ENCODE data around the gene KCNT1. TPM values are rescaled to one million over a fixed set of nuclear protein-coding genes. Genes with fewer than 3 reads are reported as not detected.

Gene KCNT1
- total RNA-seq, 1 donor from 2014 or later = not detected

- H4K20me1 ChIP-seq (ENCODE audit: insufficient read depth, low read length) = no peaks in the 10 kb centered on the region
- no peak overlapping the region for H3K27ac ChIP-seq (ENCODE audit: low read depth, low read length)
- no peak overlapping the region for H3K4me3 ChIP-seq (ENCODE audit: insufficient read depth, low read depth, low read length)
- no peaks in the 10 kb centered on the region for H3K9me3 ChIP-seq (ENCODE audit: insufficient read depth, low read depth, low read length)
- Mint-ChIP-seq H3K4me3 (ENCODE audit: unreplicated experiment) (no peak overlapping the region), H3K27ac (ENCODE audit: unreplicated experiment) (no peak overlapping the region), H3K4me1 (ENCODE audit: low read depth, unreplicated experiment) (peaks cover 9% of the 10 kb centered on the region), H3K36me3 (ENCODE audit: low read depth, unreplicated experiment) (peaks cover 2% of the 10 kb centered on the region), H3K27me3 (ENCODE audit: low read depth, unreplicated experiment) (peaks cover 31% of the 10 kb centered on the region), H3K9me3 (ENCODE audit: unreplicated experiment) (no peaks in the 10 kb centered on the region)
- H3K9ac ChIP-seq (ENCODE audit: low read length) = no peak overlapping the region
- H3K27me3 ChIP-seq (ENCODE audit: insufficient read depth, low read length) = no peaks in the 10 kb centered on the region
- H2AFZ ChIP-seq (ENCODE audit: low read depth, low read length) = no peak overlapping the region
- no peak for FAIRE-seq
- no peaks in the 10 kb centered on the region for H3K4me1 ChIP-seq (ENCODE audit: insufficient read depth, low read length)
- DNase-seq (ENCODE audit: low read depth) = peak; percentile 8
- TF ChIP-seq CTCF (IDR thresholded peaks at IDR 0.05; ENCODE audit: insufficient read depth, low read depth, low read length) (no peak), EZH2 (IDR thresholded peaks at IDR 0.05; ENCODE audit: insufficient read depth, low read length) (no peak)
- H3K4me2 ChIP-seq (ENCODE audit: low read length) = no peak overlapping the region
- no peaks in the 10 kb centered on the region for H3K79me2 ChIP-seq (ENCODE audit: insufficient read depth, low read length)
- H3K36me3 ChIP-seq (ENCODE audit: insufficient read depth, low read length) = no peaks in the 10 kb centered on the region
These were observed 9.6 kb upstream of the KCNT1 start for GRCh38 chr9:135692410-135692809.

- H3K4me2 ChIP-seq (ENCODE audit: low read length) = no peak overlapping the region
- H3K9me3 ChIP-seq (ENCODE audit: insufficient read depth, low read depth, low read length) = no peaks in the 10 kb centered on the region
- H4K20me1 ChIP-seq (ENCODE audit: insufficient read depth, low read length) = no peaks in the 10 kb centered on the region
- no peaks in the 10 kb centered on the region for H3K27me3 ChIP-seq (ENCODE audit: insufficient read depth, low read length)
- H3K36me3 Mint-ChIP-seq (ENCODE audit: low read depth, unreplicated experiment) = peaks cover 2% of the 10 kb centered on the region
- no peak overlapping the region for H2AFZ ChIP-seq (ENCODE audit: low read depth, low read length)
- no peak for DNase-seq (ENCODE audit: low read depth)
- no peaks in the 10 kb centered on the region for H3K79me2 ChIP-seq (ENCODE audit: insufficient read depth, low read length)
- no peaks in the 10 kb centered on the region for H3K4me1 ChIP-seq (ENCODE audit: insufficient read depth, low read length)
- H3K4me1 Mint-ChIP-seq (ENCODE audit: low read depth, unreplicated experiment) = peaks cover 9% of the 10 kb centered on the region
- no peak overlapping the region for H3K27ac Mint-ChIP-seq (ENCODE audit: unreplicated experiment)
- H3K27ac ChIP-seq (ENCODE audit: low read depth, low read length) = no peak overlapping the region
- H3K9me3 Mint-ChIP-seq (ENCODE audit: unreplicated experiment) = no peaks in the 10 kb centered on the region
- no peak overlapping the region for H3K4me3 ChIP-seq (ENCODE audit: insufficient read depth, low read depth, low read length)
- TF ChIP-seq EZH2 (IDR thresholded peaks at IDR 0.05; ENCODE audit: insufficient read depth, low read length) = no peak
- no peak for TF ChIP-seq CTCF (IDR thresholded peaks at IDR 0.05; ENCODE audit: insufficient read depth, low read depth, low read length)
- no peak overlapping the region for H3K9ac ChIP-seq (ENCODE audit: low read length)
- H3K27me3 Mint-ChIP-seq (ENCODE audit: low read depth, unreplicated experiment) = peaks cover 34% of the 10 kb centered on the region
- no peak overlapping the region for H3K4me3 Mint-ChIP-seq (ENCODE audit: unreplicated experiment)
- no peak for FAIRE-seq
- no peaks in the 10 kb centered on the region for H3K36me3 ChIP-seq (ENCODE audit: insufficient read depth, low read length)
These were observed 8.7 kb upstream of the KCNT1 start for GRCh38 chr9:135693265-135693664.

GRCh38 chr9:135693771-135694170, 8.2 kb upstream of the KCNT1 start:
- Mint-ChIP-seq H3K4me3 (ENCODE audit: unreplicated experiment) (no peak overlapping the region), H3K36me3 (ENCODE audit: low read depth, unreplicated experiment) (peaks cover 2% of the 10 kb centered on the region), H3K27me3 (ENCODE audit: low read depth, unreplicated experiment) (peaks cover 35% of the 10 kb centered on the region), H3K27ac (ENCODE audit: unreplicated experiment) (no peak overlapping the region), H3K4me1 (ENCODE audit: low read depth, unreplicated experiment) (peaks cover 9% of the 10 kb centered on the region), H3K9me3 (ENCODE audit: unreplicated experiment) (no peaks in the 10 kb centered on the region)
- no peaks in the 10 kb centered on the region for H3K27me3 ChIP-seq (ENCODE audit: insufficient read depth, low read length)
- TF ChIP-seq CTCF (IDR thresholded peaks at IDR 0.05; ENCODE audit: insufficient read depth, low read depth, low read length) (no peak), EZH2 (IDR thresholded peaks at IDR 0.05; ENCODE audit: insufficient read depth, low read length) (no peak)
- H3K9ac ChIP-seq (ENCODE audit: low read length) = no peak overlapping the region
- DNase-seq (ENCODE audit: low read depth) (no peak), FAIRE-seq (no peak)
- H3K9me3 ChIP-seq (ENCODE audit: insufficient read depth, low read depth, low read length) = no peaks in the 10 kb centered on the region
- no peaks in the 10 kb centered on the region for H3K4me1 ChIP-seq (ENCODE audit: insufficient read depth, low read length)
- H3K4me3 ChIP-seq (ENCODE audit: insufficient read depth, low read depth, low read length) = no peak overlapping the region
- no peaks in the 10 kb centered on the region for H3K36me3 ChIP-seq (ENCODE audit: insufficient read depth, low read length)
- H3K79me2 ChIP-seq (ENCODE audit: insufficient read depth, low read length) = no peaks in the 10 kb centered on the region
- no peaks in the 10 kb centered on the region for H4K20me1 ChIP-seq (ENCODE audit: insufficient read depth, low read length)
- H2AFZ ChIP-seq (ENCODE audit: low read depth, low read length) = no peak overlapping the region
- H3K4me2 ChIP-seq (ENCODE audit: low read length) = no peak overlapping the region
- H3K27ac ChIP-seq (ENCODE audit: low read depth, low read length) = no peak overlapping the region
